Measurements from ENCODE around the gene CDY1.
"Not testable (repeated sequence)": the region's sequence is repeated elsewhere in the genome, so short reads cannot be mapped to it uniquely, and the experiment has no call there.

The CDY1 gene

GRCh38 chrY:25621817-25622216, at the start of gene CDY1:
Gene CDY1, plus strand, starts transcription at chrY:25622117. Its CDS starts 326 bp downstream, at chrY:25622443.
- not testable (repeated sequence) for DNase-seq

DNA sequence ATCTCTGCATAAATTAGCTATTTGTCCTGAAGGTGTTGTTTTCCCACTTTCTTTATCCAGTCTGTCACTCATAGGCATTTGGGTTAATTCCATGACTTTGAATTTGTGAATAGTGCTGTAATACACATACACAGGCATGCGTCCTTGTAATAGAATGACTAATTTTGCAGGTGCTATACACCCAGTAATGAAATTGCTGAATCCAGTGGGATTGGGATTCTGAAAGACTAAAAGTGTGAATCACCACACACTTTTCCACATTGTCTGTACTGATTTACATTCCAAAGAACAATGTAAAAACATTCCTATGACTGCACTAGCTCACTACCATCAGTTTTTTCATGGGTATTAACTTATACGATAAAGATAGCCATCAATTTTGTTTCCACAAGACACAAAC, 28.6 kb upstream of the CDY1 start:
- DNase-seq, result not testable (repeated sequence)

DNA sequence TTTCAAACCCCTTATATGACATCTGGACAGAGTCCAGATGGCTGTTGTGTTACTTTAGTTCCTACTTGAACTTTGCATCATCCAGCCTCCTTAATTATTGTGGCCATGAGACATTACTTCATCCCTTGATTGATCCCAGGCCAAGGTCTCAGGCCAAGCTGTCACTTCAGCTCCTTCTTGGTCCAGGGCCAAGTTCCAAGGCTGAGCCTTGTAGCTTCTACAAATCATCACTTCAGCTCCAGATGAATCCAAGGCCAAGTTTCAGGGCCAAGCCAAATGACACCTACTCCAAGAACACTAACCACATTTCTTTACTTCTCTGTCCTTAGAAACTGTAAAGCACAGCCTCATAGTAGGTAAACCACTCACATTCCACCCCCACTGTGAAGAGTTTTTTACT, 1.7 kb upstream of the CDY1 start:
- DNase-seq, result not testable (repeated sequence)

DNA sequence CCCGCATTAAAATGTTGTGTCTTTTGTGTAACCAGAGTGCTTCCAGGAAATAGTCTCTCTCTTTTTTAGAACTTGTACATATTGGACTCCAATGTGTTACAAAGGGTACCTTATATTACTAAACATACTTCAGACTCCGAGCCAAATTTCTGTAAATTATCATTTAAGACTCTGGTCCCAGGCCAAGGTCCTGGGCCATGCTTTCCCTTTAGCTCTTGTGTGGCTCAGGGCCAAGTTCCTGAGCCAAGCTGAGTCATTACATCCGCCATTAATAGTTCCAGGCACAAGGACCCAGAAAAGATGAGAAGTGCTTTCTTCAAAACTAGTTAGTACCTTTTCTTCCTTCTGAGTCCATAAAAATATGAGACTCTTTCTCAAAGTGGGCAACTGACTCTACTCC, 4.6 kb downstream of the CDY1 start:
- not testable (repeated sequence) for DNase-seq

GRCh38 chrY:25630383-25631112, 8.6 kb downstream of the CDY1 start:
- DNase-seq, result not testable (repeated sequence)

DNA sequence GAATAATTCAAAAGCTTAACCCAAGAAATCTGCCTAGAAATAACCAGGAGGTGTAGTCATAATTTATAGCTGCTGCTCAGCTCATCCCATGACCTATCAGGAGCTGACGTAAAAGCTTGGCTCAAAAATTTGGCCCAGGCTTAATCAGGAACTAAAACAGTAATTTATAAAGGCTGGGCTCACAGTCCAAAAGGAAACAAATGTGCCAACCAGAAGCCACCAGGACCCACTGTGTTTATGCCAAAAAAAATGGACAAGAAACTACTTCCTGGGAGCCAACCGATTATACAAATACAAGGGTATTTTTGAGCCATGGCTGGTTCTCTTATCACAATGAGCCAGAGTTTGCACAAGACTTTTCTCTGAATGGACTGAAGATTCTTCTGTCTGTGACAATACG, 17.9 kb downstream of the CDY1 start:
- not testable (repeated sequence) for DNase-seq

DNA sequence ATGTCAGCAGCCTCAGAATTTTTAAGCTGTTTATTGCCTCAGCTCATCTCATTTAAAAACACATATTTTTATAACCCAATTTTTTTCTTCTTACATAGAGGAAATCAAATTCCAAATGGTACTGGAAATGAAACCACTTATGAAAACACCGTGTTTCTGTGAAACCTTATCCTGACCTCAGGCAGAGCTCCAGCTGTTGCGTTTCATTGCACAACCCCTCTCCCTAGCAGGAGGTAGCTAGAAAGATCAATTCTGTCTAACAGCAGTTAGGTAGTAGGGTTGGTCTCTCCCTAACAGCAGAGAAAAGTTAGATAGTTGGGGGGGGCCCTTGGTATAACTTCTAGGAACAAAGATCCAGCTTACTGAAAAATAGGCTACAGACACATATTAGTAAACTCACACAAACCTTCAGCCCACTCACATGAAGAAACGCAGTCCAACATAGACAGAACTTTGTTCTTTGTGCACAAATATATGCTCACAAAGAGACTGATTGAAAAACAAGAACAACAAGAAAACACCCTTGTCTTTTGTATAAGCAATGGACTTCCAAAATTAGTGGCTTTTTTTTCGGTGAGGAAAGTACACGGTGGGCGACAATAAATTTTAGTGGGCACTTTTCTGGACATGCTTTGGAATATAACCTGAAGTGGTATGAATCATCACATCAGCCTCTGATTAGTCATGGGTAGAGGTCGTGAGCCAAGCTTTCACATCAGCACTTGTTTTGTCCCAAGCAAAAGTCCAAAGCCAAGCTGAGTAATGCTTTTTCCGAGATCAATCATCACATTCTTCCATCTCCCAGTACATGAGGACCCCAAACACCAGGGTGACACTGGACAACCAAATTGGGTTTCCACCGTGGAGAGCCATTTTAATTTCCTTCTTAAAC, 21.4 kb downstream of the CDY1 start:
- not testable (repeated sequence) for DNase-seq

Measured in NCI-H69 (cell line).